Ovary (tissue), 9 donors: ENCODE data around the gene FBXL17. TPM values are rescaled to one million over a fixed set of nuclear protein-coding genes. Genes with fewer than 3 reads are reported as not detected.

Source experiments
- DNase-seq, 5 donors: peaks; one replicate each; pipeline ENCODE4 v3.0.0-alpha.2; 2019 to 2020
- H3K27ac ChIP-seq, 2 donors: fragments of 200-600 bp; one replicate each; pipeline versions ENCODE4 v1.5.1 to v1.8.0; 2019 to 2022
- H3K27me3 ChIP-seq: fragments of 200-600 bp; one replicate; pipeline ENCODE4 v1.8.0; 2022
- H3K36me3 ChIP-seq: fragments of 200-600 bp; sonication (generic); one replicate; pipeline ENCODE4 v1.5.1; 2019
- H3K4me1 ChIP-seq: one replicate; pipeline ENCODE4 v1.8.1; 2013; ENCODE audit warnings: mild to moderate bottlenecking, moderate library complexity; ENCODE audit not compliant: insufficient read depth
- H3K4me3 ChIP-seq: fragments of 200-600 bp; sonication (generic); one replicate; pipeline ENCODE4 v1.5.1; 2017
- H3K9me3 ChIP-seq, 2 donors: fragments of 200-600 bp in 1 of 2; sonication (generic) in 1 of 2; one replicate each; pipeline versions ENCODE4 v1.5.1 to v1.8.1; 2013 to 2019; ENCODE audit warnings: mild to moderate bottlenecking in 1 of 2, moderate library complexity in 1 of 2
- EP300 ChIP-seq: sonication (generic); formaldehyde crosslinking; IDR thresholded peaks from one replicate; pipeline ENCODE4 v1.6.1; 2017; ENCODE audit warnings: antibody characterized with exemption
- POLR2A ChIP-seq: fragments of 450-650 bp; IDR thresholded peaks from one replicate; pipeline ENCODE4 v1.6.1; 2017; ENCODE audit warnings: antibody characterized with exemption, mild to moderate bottlenecking, moderate library complexity
- whole genome bisulfite sequencing, 3 donors: extraction: QIAGEN DNeasy Blood & Tissue Kit in 1 of 3; methylation state at CpG; one replicate each; pipeline versions ENCODE4 v1.1.5 to v1.1.7; 2013 to 2017; 5-methylcytosine and 5-hydroxymethylcytosine counted together
- intact Hi-C, 4 donors: fragments of 100-400 bp; cut with DNase I; formaldehyde crosslinking; loops; one replicate each; pipeline versions ENCODE4 v1.11.0 to v1.15.1; 2022 to 2023
- polyA plus RNA-seq, 2 donors: library from polyadenylated mRNA; stranded (reverse); fragments of 200-250 nt in 1 of 2; fragments of 350-450 nt in 1 of 2; fragmentation: Illumina TruSeq in 1 of 2; extraction: RNeasy Lipid Tissue Mini Kit (QIAGEN cat#74804) in 1 of 2; gene quantifications; one replicate each; pipeline ENCODE4 v1.2.3, GENCODE V29; 2013 to 2014
- total RNA-seq, 7 donors: library from RNA; depleted of rRNA in 2 of 7; stranded (reverse); fragments of >200 nt in 2 of 7; fragmentation: NEBNext Ultra II Directional in 3 of 7; extraction: Animal tissue kit (Norgen Biotek cat#: 25700) in 3 of 7; gene quantifications; one replicate each; pipeline versions ENCODE4 v1.1.0 to v1.2.4, GENCODE V29; 2016 to 2023
- TF ChIP-seq, protein P1 (sequence below), 3 donors: fragments of 450-650 bp in 2 of 3; fragments of 200-600 bp in 1 of 3; IDR thresholded peaks; one replicate each; pipeline versions ENCODE4 v1.5.1 to v1.8.0; 2016 to 2022; ENCODE audit warnings: antibody characterized with exemption in 3 of 3, mild to moderate bottlenecking in 1 of 3
- donor health status: DM: no; HTN: no; CAD: no; lungs with moderate emphysema.
- donor health status: DM: no; HTN: no; CAD: no.
- donor health status: Bipolar disorder and iron deficiency.
- donor health status: DM: yes; HTN: yes; CAD: no.
- donor health status: DM: no; HTN: no; CAD: no.
- donor health status: DM: yes; HTN: yes; CAD: no.

The FBXL17 gene
- total and polyA plus RNA-seq, 9 donors, result 6.8 to 20.4 (median 15.9) TPM

- H3K27ac ChIP-seq, result no peak overlapping the region
- WGBS, 3 donors, result 44 to 59% (median 50%) methylated on average over 1 of the region's 1 CpG
- H3K4me1 ChIP-seq, result no peaks in the 10 kb centered on the region
- H3K36me3 ChIP-seq, result no peaks in the 10 kb centered on the region
- TF ChIP-seq, protein P1, sequence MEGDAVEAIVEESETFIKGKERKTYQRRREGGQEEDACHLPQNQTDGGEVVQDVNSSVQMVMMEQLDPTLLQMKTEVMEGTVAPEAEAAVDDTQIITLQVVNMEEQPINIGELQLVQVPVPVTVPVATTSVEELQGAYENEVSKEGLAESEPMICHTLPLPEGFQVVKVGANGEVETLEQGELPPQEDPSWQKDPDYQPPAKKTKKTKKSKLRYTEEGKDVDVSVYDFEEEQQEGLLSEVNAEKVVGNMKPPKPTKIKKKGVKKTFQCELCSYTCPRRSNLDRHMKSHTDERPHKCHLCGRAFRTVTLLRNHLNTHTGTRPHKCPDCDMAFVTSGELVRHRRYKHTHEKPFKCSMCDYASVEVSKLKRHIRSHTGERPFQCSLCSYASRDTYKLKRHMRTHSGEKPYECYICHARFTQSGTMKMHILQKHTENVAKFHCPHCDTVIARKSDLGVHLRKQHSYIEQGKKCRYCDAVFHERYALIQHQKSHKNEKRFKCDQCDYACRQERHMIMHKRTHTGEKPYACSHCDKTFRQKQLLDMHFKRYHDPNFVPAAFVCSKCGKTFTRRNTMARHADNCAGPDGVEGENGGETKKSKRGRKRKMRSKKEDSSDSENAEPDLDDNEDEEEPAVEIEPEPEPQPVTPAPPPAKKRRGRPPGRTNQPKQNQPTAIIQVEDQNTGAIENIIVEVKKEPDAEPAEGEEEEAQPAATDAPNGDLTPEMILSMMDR (IDR thresholded peaks at IDR 0.05), result no peak
- no peak for TF ChIP-seq EP300
- no peak for TF ChIP-seq POLR2A
- intact Hi-C loops, result no loop called here
- no peaks in the 10 kb centered on the region for H3K9me3 ChIP-seq
- no peak for DNase-seq
- H3K27me3 ChIP-seq, result no peaks in the 10 kb centered on the region
- no peak overlapping the region for H3K4me3 ChIP-seq
Measured at GRCh38 chr5:108271127-108271526, 110.8 kb downstream of the FBXL17 start.

DNA sequence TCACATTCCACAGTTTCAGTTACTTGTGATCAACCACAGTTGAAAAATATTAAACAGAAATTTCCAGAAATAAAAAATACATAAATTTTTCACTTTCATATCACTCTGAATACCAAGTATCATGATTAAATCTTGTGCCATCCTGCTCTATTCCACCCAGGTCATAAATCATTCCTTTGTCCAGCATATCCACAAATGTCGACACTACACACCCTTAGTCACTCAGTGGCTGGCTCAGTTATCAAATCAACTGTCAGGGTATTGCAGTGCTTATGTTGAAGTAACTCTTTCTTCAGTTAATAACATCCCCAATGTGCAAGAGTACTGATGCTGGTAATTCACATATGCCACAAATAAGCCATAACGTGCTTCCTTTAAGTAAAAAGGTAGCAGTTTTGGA, 115.7 kb downstream of the FBXL17 start:
- no peak overlapping the region for H3K4me3 ChIP-seq
- H3K36me3 ChIP-seq, result no peaks in the 10 kb centered on the region
- no peaks in the 10 kb centered on the region for H3K4me1 ChIP-seq
- TF ChIP-seq, protein P1 (IDR thresholded peaks at IDR 0.05), result no peak
- no peak for TF ChIP-seq EP300
- TF ChIP-seq POLR2A, result no peak
- intact Hi-C loops, result no loop called here
- 93 to 94% (median 93%) methylated on average over 2 of the region's 2 CpGs for WGBS, 3 donors
- H3K27ac ChIP-seq, result no peak overlapping the region
- no peaks in the 10 kb centered on the region for H3K27me3 ChIP-seq
- no peaks in the 10 kb centered on the region for H3K9me3 ChIP-seq
- no peak for DNase-seq

DNA sequence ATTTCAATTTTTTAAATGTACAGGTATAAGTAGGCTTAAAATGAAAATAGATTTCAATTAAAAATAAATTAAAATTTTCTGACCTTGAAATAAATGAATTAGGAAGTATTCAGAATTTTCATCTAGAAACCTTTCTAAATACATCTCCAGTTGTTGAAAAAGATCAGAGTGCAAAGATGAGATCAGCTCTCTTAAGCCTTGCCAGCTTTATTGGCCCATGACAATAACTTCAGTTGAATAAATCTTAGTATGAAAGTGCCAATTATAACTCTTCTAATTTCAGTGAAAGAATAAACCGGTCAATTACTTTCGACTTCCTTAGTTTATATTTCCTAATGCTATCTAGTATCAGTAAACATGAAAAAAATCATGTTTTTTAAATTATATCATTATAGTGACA, 117.4 kb downstream of the FBXL17 start:
- H3K36me3 ChIP-seq, result no peaks in the 10 kb centered on the region
- H3K4me1 ChIP-seq, result peaks cover 1% of the 10 kb centered on the region
- intact Hi-C loops, result no loop called here
- no peak overlapping the region for H3K4me3 ChIP-seq
- TF ChIP-seq POLR2A (no peak), EP300 (no peak)
- TF ChIP-seq, protein P1 (IDR thresholded peaks at IDR 0.05), result no peak
- WGBS, 3 donors, result 92 to 96% (median 95%) methylated on average over 2 of the region's 2 CpGs
- H3K9me3 ChIP-seq, result no peaks in the 10 kb centered on the region
- H3K27me3 ChIP-seq, result no peaks in the 10 kb centered on the region
- DNase-seq, result no peak
- H3K27ac ChIP-seq, result no peak overlapping the region

DNA sequence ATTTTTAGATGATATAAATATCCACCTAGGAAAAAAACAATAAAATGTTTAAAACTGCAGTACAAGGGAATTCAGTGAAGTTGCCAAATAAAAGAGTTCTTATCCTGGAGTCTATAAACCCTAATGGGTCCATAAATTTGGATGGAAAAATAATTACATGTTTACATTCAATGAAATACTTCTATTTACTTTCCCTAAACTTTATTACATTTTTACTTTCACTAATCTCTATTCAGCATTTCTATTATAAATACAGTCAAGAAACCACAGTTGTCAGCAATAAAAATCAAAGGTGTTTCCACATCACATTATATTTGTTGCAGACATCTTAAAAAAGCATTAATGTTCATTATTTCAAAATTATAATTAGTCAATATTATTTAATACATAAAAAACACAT, 118.6 kb downstream of the FBXL17 start:
- Histone ChIP-seq H3K36me3 (no peaks in the 10 kb centered on the region), H3K27ac (no peak overlapping the region), H3K9me3 (no peaks in the 10 kb centered on the region), H3K4me1 (peaks cover 1% of the 10 kb centered on the region), H3K4me3 (no peak overlapping the region), H3K27me3 (no peaks in the 10 kb centered on the region)
- TF ChIP-seq POLR2A (no peak), EP300 (no peak)
- TF ChIP-seq, protein P1 (IDR thresholded peaks at IDR 0.05), result no peak
- intact Hi-C loops, result no loop called here
- DNase-seq, result no peak

DNA sequence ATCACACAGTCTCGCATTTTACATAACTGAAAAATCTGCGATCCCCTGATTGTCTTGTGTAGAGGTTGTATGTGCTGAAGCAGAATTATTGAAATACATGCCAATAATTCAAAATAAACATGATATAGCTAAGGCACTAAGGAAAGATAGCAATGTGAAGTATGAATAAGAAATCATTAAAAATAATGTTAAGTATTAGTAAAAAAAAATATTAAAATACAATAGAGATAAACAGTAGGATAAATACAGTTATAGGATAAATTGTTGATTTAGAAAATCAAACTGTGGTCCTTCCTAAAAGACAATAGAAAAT, 121.1 kb downstream of the FBXL17 start:
- WGBS, 3 donors, result 25 to 35% (median 28%) methylated on average over 2 of the region's 2 CpGs
- no peak for DNase-seq
- TF ChIP-seq EP300, result no peak
- no peak for TF ChIP-seq POLR2A
- TF ChIP-seq, protein P1 (IDR thresholded peaks at IDR 0.05), result no peak
- H3K36me3 ChIP-seq, result no peaks in the 10 kb centered on the region
- intact Hi-C loops, result no loop called here
- H3K4me1 ChIP-seq, result peaks cover 1% of the 10 kb centered on the region
- no peaks in the 10 kb centered on the region for H3K27me3 ChIP-seq
- no peak overlapping the region for H3K27ac ChIP-seq
- no peaks in the 10 kb centered on the region for H3K9me3 ChIP-seq
- no peak overlapping the region for H3K4me3 ChIP-seq
